ENCODE results near the gene SERPINB4. TPM values are rescaled to one million over a fixed set of nuclear protein-coding genes. Genes with fewer than 3 reads are reported as not detected.
"Not testable (repeated sequence)": the region's sequence is repeated elsewhere in the genome, so short reads cannot be mapped to it uniquely, and the experiment has no call there.

SERPINB4 gene
- total RNA-seq, 1 donor from 2014 or later = not detected

DNA sequence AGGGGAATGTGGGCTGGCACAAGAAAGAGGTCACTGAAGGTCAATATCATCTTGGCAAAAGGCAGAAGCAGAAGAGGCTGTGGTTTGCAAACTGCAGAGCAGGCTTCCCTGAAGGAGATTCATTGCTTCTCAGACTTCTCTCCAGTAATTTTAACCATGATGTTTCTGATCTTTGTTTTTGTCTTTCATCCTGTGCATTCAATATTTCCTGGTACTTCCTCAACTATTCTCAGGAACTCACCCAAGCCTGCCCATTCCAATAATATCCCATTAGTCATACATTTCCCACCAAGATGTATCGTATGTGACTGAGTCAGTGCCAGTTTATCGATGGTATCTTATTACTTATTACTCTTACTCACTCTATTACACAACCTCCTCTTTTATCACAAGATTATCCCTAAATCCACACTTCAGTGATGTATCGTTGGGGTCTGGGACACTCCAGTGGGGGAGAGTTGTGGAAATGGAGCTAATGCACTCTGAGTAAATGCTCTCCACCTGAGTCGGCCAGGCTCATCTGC, 2.8 kb downstream of the SERPINB4 start:
- DNase-seq; intact Hi-C loops (cut with micrococcal nuclease): not testable (repeated sequence)
- peak; percentile 29 for ATAC-seq

GRCh38 chr18:63637703-63638102, 6.4 kb downstream of the SERPINB4 start:
- intact Hi-C loops (cut with micrococcal nuclease) = no loop called here
- DNase-seq (no peak), ATAC-seq (no peak)

- intact Hi-C loops (cut with micrococcal nuclease) = no loop called here
- DNase-seq (no peak), ATAC-seq (no peak)
Observed at GRCh38 chr18:63627819-63628218, 16.2 kb downstream of the SERPINB4 start.

GRCh38 chr18:63626431-63626830, 17.6 kb downstream of the SERPINB4 start:
- ATAC-seq (no peak), DNase-seq (no peak)
- intact Hi-C loops (cut with micrococcal nuclease) = no loop called here

DNA sequence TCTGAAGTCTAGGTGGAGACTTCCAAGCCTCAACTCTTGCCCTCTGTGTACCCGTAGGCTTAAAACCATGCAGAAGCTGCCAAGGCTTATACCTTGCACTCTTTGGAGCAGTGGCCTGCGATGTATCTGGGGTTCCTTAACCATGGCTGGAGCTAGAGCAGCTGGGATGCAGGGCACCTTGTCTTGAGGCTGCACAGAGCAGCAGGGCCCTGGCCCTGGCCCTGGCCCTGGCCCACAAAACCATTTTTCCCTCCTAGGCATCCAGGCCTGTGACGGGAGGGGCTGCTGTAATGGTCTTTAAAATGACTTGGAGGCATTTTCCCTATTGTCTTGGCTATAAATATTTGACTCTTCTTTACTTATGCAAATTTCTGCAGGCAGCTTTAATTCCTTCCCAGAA, 19.2 kb downstream of the SERPINB4 start:
- no peak for DNase-seq
- intact Hi-C loops (cut with micrococcal nuclease) = no loop called here
- no peak for ATAC-seq

GRCh38 chr18:63619661-63620060, 24.4 kb downstream of the SERPINB4 start:
- intact Hi-C loops (cut with micrococcal nuclease) = no loop called here
- ATAC-seq (no peak), DNase-seq (no peak)

GRCh38 chr18:63617915-63618234, 26.2 kb downstream of the SERPINB4 start:
- intact Hi-C loops (cut with micrococcal nuclease) = no loop called here
- no peak for ATAC-seq
- no peak for DNase-seq

- DNase-seq (no peak), ATAC-seq (no peak)
- intact Hi-C loops (cut with micrococcal nuclease) = no loop called here
Observed at GRCh38 chr18:63617049-63617914, 26.8 kb downstream of the SERPINB4 start.

- intact Hi-C loops (cut with micrococcal nuclease) = no loop called here
- DNase-seq = no peak
- ATAC-seq = no peak
Observed at GRCh38 chr18:63613420-63613819, 30.6 kb downstream of the SERPINB4 start.

DNA sequence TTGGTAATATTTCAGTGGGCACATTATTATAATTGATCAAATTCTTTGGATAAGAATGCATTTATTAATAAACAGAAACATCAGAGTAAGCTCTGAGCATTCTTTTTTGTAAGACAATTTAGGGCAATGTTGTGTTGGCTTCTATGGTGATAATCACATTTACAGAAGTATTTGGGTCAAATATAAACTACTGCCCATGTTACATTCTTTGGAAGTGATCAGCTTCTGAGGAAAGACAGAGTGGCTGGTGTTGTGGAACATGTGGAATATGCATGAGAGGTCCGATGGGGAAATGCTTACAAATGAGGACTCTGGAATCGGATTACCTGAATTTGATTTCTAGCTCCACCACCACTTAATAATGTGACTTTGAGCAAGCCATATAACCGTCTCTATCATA, 37.5 kb downstream of the SERPINB4 start:
- DNase-seq (no peak), ATAC-seq (no peak)
- intact Hi-C loops (cut with micrococcal nuclease) = no loop called here

DNA sequence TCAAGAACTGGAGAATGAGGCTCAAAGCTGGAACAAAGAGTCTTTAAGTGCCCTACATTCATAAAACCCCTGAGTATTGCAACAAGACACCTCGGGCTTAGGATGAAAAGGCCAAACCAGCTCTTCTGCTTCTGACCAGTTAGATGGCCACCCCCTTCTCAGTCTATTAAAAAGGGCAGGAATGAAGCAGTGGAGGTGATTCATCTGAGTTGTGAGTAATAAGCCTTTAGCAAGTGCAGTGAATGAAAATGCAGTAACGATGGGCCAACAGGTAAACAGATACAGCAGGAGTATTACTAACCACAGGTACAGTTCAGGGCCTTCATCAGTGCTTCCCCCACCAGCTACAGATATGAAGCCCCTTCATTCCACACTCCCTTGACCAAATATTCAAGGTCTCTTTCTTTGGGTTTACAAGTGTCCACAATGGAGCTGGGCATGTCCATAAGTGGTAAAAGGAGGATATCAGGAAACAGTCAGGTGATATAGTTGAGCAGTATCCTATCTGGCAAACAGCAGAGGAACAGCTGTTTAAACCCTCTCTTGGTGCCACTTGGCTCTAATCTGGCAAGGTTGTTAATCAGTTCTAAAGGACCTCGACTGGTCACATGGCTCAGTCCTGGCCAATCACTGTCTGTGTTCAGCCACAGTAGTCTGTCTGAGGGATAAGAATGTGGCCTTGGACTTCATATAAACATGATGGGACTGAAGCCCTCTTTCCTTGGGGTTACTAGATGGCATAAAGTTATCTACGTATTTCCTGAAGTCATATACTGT, 39.1 kb downstream of the SERPINB4 start:
- ATAC-seq = no peak
- intact Hi-C loops (cut with micrococcal nuclease) = no loop called here
- no peak for DNase-seq

DNA sequence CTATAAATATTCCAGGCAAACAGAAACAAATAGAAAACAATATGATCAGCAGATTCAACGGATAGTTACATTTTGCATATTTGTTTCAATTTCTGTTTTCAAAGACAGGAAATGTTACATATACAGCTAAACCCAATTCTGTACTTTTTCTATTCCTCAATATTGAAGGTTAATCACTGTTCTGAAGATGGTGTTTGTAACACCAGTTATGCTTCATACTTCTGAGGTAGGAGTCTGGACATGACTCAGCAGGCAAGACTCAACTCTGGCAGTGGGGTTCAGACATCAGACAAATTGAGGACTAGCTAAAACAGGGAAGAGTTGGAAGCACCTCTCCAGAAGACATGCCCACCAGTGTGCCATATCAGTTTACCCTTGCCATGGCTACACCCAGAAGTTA, 40.3 kb downstream of the SERPINB4 start:
- intact Hi-C loops (cut with micrococcal nuclease) = no loop called here
- no peak for DNase-seq
- no peak for ATAC-seq

- intact Hi-C loops (cut with micrococcal nuclease) = no loop called here
- no peak for DNase-seq
- no peak for ATAC-seq
Observed at GRCh38 chr18:63603355-63603754, 40.7 kb downstream of the SERPINB4 start.

- DNase-seq (no peak), ATAC-seq (no peak)
- intact Hi-C loops (cut with micrococcal nuclease) = no loop called here
Observed at GRCh38 chr18:63596964-63597363, 47.1 kb downstream of the SERPINB4 start.

GRCh38 chr18:63592471-63592870, 51.6 kb downstream of the SERPINB4 start:
- ATAC-seq = no peak
- no peak for DNase-seq
- intact Hi-C loops (cut with micrococcal nuclease) = no loop called here

- DNase-seq = no peak
- intact Hi-C loops (cut with micrococcal nuclease) = no loop called here
- no peak for ATAC-seq
Observed at GRCh38 chr18:63591725-63592124, 52.3 kb downstream of the SERPINB4 start.

DNA sequence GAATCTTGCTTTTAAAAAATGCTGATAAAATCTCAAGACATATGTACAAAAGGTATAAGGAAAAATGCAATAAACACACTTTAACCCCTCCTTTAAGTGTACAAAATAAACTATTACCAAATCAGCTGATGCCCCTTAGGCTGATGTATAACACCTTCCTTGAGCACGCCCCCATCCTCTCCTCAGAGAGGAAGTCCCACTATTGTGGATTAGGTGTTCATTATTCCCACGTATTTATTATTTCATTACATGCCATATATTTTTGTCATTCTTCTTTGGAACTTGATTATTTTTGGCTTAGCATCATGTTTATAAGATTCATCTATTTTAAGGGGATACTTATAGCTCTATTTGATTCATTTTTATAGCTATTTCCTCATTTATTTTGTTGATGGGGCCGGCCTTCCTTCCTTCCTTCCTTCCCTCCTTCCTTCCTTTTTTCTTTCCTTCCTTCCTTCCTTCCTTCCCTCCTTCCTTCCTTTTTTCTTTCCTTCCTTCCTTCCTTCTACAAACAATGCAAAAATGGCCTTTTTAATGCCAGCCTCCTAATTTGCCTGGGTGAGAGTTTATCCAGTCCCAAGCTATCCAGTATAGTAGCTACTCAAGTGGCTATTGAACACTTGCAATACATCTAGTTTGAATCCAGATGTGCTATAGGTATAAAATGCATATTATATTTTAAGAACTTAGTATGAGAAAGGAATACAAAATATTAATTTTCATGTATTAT, 52.9 kb downstream of the SERPINB4 start:
- ATAC-seq = no peak
- intact Hi-C loops (cut with micrococcal nuclease) = no loop called here
- DNase-seq = no peak

DNA sequence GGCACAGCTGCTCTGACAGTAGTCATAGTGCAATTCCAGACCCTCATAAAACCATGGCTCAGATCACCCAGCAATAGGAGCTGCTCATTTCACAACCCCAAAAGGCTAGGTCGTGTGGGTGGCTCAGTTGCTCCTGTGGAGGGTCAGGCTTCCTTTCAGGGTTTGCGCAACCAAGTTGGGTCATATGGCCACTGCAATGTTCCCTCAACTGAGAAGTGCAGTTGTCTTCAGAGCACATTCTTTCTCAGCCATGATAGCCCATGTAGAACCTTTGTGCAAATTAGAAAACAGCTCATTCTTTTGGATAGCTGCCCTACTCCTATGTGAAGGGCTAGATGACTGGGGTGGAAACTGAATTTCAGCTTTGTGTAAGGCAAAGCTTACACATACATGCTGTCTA, 53.7 kb downstream of the SERPINB4 start:
- DNase-seq (no peak), ATAC-seq (no peak)
- intact Hi-C loops (cut with micrococcal nuclease) = no loop called here

DNA sequence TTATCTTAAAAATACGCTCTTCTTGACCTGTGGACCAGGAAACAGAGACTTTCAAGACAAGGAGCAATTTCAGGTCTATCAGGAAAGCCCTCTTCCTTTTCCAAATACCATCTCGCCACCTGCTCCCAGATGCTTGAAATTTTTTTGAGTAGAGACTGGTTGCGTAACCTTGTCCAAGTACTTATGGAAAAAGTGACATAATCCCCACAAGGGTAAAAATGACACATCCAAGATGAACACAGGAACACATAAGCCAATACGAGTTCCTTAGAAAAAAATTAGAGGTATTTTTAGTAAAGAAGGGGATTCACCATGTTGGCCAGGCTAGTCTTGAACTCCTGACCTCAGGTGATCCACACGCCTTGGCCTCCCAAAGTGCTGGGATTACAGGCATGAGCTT, 55.1 kb downstream of the SERPINB4 start:
- ATAC-seq (no peak), DNase-seq (no peak)
- intact Hi-C loops (cut with micrococcal nuclease) = no loop called here

Measured in left ventricle myocardium superior (tissue), 1 donor.